Heart left ventricle (tissue), 16 donors: ENCODE measurements around the gene KSR2. TPM values are rescaled to one million over a fixed set of nuclear protein-coding genes. Genes with fewer than 3 reads are reported as not detected.
"Not testable (repeated sequence)": the region's sequence is repeated elsewhere in the genome, so short reads cannot be mapped to it uniquely, and the experiment has no call there.

ENCODE experiments used
- ATAC-seq, 4 donors: fragments of 200-7000 bp; cut with Tn5 transposase; one replicate each; pipeline ENCODE4 v1.9.1; 2020 to 2022; ENCODE audit warnings: moderate library complexity in 4 of 4, mild to moderate bottlenecking in 3 of 4, moderate number of reproducible peaks in 1 of 4
- DNase-seq, 5 donors: peaks; one replicate each; pipeline ENCODE4 v3.0.0-alpha.2; 2020
- H3K27ac ChIP-seq, 12 donors: fragments of 200-600 bp; sonication (generic) in 4 of 12; one replicate each; pipeline versions ENCODE4 v1.5.0 to v1.8.0; 2016 to 2022; ENCODE audit warnings: mild to moderate bottlenecking in 2 of 12
- H3K27me3 ChIP-seq, 9 donors: fragments of 200-600 bp; sonication (generic) in 2 of 9; one replicate each; pipeline versions ENCODE4 v1.5.1 to v1.8.0; 2016 to 2022; ENCODE audit warnings: mild to moderate bottlenecking in 3 of 9
- H3K36me3 ChIP-seq, 9 donors: fragments of 200-600 bp; sonication (generic) in 2 of 9; one replicate each; pipeline versions ENCODE4 v1.5.0 to v1.8.0; 2018 to 2022; ENCODE audit warnings: mild to moderate bottlenecking in 2 of 9
- H3K4me1 ChIP-seq, 12 donors: fragments of 200-600 bp; sonication (generic) in 4 of 12; one replicate each; pipeline versions ENCODE4 v1.5.0 to v1.8.0; 2016 to 2022; ENCODE audit warnings: mild to moderate bottlenecking in 3 of 12
- H3K4me3 ChIP-seq, 12 donors: fragments of 200-600 bp; sonication (generic) in 4 of 12; one replicate each; pipeline versions ENCODE4 v1.5.0 to v1.8.0; 2017 to 2022; ENCODE audit warnings: mild to moderate bottlenecking in 9 of 12, moderate library complexity in 4 of 12
- H3K9me3 ChIP-seq, 12 donors: fragments of 200-600 bp; sonication (generic) in 4 of 12; one replicate each; pipeline versions ENCODE4 v1.5.0 to v1.8.0; 2016 to 2022; ENCODE audit warnings: mild to moderate bottlenecking in 1 of 12
- POLR2A ChIP-seq, 2 donors: fragments of 450-650 bp; IDR thresholded peaks; one replicate each; pipeline ENCODE4 v1.6.1; 2017; ENCODE audit warnings: antibody characterized with exemption in 2 of 2, mild to moderate bottlenecking in 2 of 2, moderate library complexity in 2 of 2
- WGBS, 4 donors: extraction: QIAGEN DNeasy Blood & Tissue Kit in 2 of 4; methylation state at CpG; one replicate each; pipeline versions ENCODE4 v1.1.5 to v1.1.7; 2013 to 2018; 5-methylcytosine and 5-hydroxymethylcytosine counted together
- intact Hi-C, 10 donors: fragments of 100-400 bp; cut with DNase I; formaldehyde crosslinking; loops; one replicate each; pipeline versions ENCODE4 v1.11.1 to v1.14.2; 2022
- polyA plus RNA-seq, 2 donors: library from polyadenylated mRNA; stranded (reverse); fragments of 200-250 nt; gene quantifications; one replicate each; pipeline ENCODE4 v1.2.3, GENCODE V29; 2013
- total RNA-seq, 9 donors: library from RNA; depleted of rRNA in 2 of 9; stranded (reverse); fragments of >200 nt in 2 of 9; fragmentation: NEBNext Ultra II Directional in 3 of 9; extraction: Animal tissue kit (Norgen Biotek cat#: 25700) in 3 of 9; gene quantifications; one replicate each; pipeline versions ENCODE4 v1.1.0 to v1.2.4, GENCODE V29; 2016 to 2023
- TF ChIP-seq, protein P1 (sequence below), 12 donors: fragments of 200-600 bp; sonication (generic) in 4 of 12; IDR thresholded peaks; one replicate each; pipeline versions ENCODE4 v1.5.0 to v1.8.0; 2018 to 2022; ENCODE audit warnings: antibody characterized with exemption in 12 of 12, mild to moderate bottlenecking in 5 of 12
- donor health status: ischemic (EF 13 %, LVEDD 7.1; RV severe dilation, severe dysfunction).
- donor health status: healthy with polysubstance abuse.
- donor health status: DM: no; HTN: yes; CAD: no.
- donor health status: DM: no; HTN: no; CAD: no.
- donor health status: ischemic (EF 25% LVEDD 6.9; RV normal size, moderate dysfunction).
- donor health status: ischemic (EF 25% LVEDD 5.7; RV mildly dilated, moderate dysfunction).
- donor health status: healthy.
- donor health status: DM: yes; HTN: yes; CAD: no.
- donor health status: ischemic (EF 35%, LVEDD 5.7; RV mildly dilated, moderate dysfunction).
- donor health status: nonischemic (EF 11% LVEDD 7.7; RV severe dilation, severe dysfunction).
- donor health status: DM: yes; HTN: yes; CAD: no.
- donor health status: PGD.
- donor health status: ischemic (EF 29% LVEDD 5.4; RV normal size, mild dysfunction).
- donor health status: nonischemic (EF 23%, LVEDD 6.1; RV moderate dilation, normal function).

Gene KSR2
- total and polyA plus RNA-seq, 11 donors, result under 0.01 to 0.02 (median 0.02) TPM; not detected in 8

DNA sequence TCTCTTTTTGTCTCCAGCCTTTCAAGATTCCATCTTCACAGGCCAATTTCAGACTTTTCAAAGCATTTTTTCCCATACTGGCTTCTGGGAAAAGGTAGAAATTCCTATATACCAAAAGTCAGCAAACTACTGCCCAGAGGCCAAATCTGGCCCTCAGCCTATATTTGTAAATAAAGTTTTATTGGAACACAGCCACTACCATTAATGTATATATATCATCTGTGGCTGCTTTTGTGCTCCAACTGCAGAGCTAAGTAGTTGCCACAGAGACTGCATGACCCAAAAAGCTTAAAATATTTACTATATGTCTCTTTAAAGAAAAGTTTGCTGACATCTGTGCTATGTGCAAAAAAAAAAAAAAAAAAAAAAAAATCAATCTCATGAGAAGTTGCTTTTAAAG, 76.3 kb downstream of the KSR2 start:
- intact Hi-C loops, result no loop called here
- Histone ChIP-seq H3K9me3 (no peaks in the 10 kb centered on the region), H3K27me3 (peaks cover 0 to 4% (median 0%) of the 10 kb centered on the region in 9 donors), H3K4me3 (no peak overlapping the region), H3K4me1 (peaks cover 0 to 6% (median 0%) of the 10 kb centered on the region in 12 donors), H3K36me3 (no peaks in the 10 kb centered on the region), H3K27ac (no peak overlapping the region)
- no peak for TF ChIP-seq POLR2A (IDR thresholded peaks at IDR 0.05)
- ATAC-seq (no peak), DNase-seq (no peak)

DNA sequence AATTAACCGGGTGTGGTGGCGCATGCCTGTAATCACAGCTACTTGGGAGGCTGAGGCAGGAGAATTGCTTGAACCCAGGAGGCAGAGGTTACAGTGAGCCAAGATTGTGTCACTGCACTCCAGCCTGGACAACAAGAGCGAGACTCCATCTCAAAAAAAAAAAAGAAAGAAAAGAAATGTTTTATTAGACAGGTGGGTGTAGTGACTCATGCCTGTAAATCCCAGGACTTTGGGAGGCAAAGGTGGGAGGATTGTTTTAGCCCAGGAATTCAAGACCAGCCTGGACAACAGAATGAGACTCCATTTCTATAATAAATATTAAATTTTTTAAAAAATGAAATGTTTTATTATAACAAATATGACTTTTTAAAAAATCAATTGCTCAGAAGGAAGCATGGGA, 77.5 kb downstream of the KSR2 start:
- H3K4me3 ChIP-seq, H3K4me1 ChIP-seq, H3K27me3 ChIP-seq, H3K27ac ChIP-seq, DNase-seq, H3K36me3 ChIP-seq, H3K9me3 ChIP-seq, ATAC-seq, intact Hi-C loops: not testable (repeated sequence)
- 79 to 91% (median 85%) methylated on average over 3 of the region's 3 CpGs for WGBS, 4 donors

DNA sequence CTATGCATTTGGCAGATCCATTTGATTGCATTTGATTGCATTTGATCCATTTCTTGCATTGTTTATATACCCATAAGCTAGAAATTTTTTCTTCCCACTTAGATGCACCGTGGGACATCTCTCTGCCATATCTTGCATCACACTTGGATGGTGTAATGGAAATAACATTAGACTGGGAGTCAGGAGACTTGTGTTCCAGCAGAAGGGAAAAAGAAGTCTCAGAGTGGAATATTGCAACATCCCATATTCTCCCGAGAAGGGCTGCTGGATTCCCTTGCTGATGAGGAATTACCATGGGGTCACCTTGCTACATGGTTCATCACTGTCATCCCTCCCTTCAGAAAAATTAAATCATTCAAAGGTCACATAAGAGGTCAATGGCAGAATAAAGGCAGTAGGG, 78.1 kb downstream of the KSR2 start:
- Histone ChIP-seq H3K27ac (no peak overlapping the region), H3K27me3 (peaks cover 0 to under 1% (median 0%) of the 10 kb centered on the region in 9 donors), H3K4me1 (peaks cover 0 to 6% (median 0%) of the 10 kb centered on the region in 12 donors), H3K36me3 (no peaks in the 10 kb centered on the region), H3K9me3 (no peaks in the 10 kb centered on the region), H3K4me3 (no peak overlapping the region)
- TF ChIP-seq, protein P1, sequence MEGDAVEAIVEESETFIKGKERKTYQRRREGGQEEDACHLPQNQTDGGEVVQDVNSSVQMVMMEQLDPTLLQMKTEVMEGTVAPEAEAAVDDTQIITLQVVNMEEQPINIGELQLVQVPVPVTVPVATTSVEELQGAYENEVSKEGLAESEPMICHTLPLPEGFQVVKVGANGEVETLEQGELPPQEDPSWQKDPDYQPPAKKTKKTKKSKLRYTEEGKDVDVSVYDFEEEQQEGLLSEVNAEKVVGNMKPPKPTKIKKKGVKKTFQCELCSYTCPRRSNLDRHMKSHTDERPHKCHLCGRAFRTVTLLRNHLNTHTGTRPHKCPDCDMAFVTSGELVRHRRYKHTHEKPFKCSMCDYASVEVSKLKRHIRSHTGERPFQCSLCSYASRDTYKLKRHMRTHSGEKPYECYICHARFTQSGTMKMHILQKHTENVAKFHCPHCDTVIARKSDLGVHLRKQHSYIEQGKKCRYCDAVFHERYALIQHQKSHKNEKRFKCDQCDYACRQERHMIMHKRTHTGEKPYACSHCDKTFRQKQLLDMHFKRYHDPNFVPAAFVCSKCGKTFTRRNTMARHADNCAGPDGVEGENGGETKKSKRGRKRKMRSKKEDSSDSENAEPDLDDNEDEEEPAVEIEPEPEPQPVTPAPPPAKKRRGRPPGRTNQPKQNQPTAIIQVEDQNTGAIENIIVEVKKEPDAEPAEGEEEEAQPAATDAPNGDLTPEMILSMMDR (IDR thresholded peaks at IDR 0.05), result no peak
- no peak for TF ChIP-seq POLR2A (IDR thresholded peaks at IDR 0.05)
- DNase-seq, result no peak
- peak in 1 of 4 donors; percentile 71 for ATAC-seq
- 62 to 76% (median 72%) methylated on average over 2 of the region's 2 CpGs for WGBS, 4 donors
- intact Hi-C loops, result no loop called here

DNA sequence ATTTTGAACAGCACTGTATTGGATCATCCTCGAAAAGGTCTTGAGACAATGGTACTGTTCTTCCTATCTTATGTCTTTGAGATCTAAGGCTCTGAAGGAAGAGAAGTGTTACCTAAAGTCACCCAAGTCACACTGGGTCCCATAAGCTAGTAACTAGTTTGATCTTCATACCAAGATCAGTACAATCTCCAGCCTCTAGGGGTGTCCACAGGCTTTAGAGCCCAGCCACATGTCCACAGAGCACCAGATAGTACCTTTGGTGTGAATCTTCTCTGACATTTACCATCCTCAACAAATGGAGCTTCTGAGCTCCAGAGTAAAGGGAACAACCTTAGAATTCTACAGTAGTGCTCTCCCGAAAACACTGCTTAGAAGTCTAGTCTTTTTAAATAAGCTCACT, 78.7 kb downstream of the KSR2 start:
- intact Hi-C loops, result no loop called here
- Histone ChIP-seq H3K27me3 (no peaks in the 10 kb centered on the region), H3K9me3 (no peaks in the 10 kb centered on the region), H3K4me1 (peaks cover 0 to 6% (median 0%) of the 10 kb centered on the region in 12 donors), H3K4me3 (no peak overlapping the region), H3K27ac (no peak overlapping the region), H3K36me3 (no peaks in the 10 kb centered on the region)
- 67 to 92% (median 89%) methylated on average over 2 of the region's 2 CpGs for WGBS, 4 donors
- TF ChIP-seq, protein P1 (IDR thresholded peaks at IDR 0.05), result no peak
- TF ChIP-seq POLR2A (IDR thresholded peaks at IDR 0.05), result no peak
- DNase-seq, result no peak
- no peak for ATAC-seq

DNA sequence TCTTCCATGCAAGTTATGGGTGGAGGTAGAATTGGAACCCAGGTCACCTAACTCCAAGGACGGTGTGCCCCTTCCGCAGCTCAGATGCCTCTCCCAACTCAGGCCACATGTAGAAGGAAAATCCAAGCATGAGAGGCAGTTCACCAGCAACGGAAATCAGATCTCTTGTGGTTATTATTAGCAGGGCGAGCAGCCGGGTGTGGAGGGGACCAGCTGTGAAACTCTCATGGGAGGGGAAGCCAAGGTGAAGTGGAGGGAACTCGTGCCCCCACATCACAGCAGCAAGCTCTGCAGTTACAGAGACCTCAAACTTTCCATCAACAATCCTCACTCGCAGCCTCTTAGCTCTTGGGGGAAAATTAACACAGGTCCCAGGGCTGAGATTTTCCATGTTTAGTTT, 79.7 kb downstream of the KSR2 start:
- H3K27ac ChIP-seq, result no peak overlapping the region
- no peaks in the 10 kb centered on the region for H3K9me3 ChIP-seq
- H3K4me3 ChIP-seq, result no peak overlapping the region
- TF ChIP-seq, protein P1 (IDR thresholded peaks at IDR 0.05), result no peak
- TF ChIP-seq POLR2A (IDR thresholded peaks at IDR 0.05), result no peak
- H3K36me3 ChIP-seq, result no peaks in the 10 kb centered on the region
- WGBS, 4 donors, result 59 to 65% (median 62%) methylated on average over 7 of the region's 7 CpGs
- peaks cover 0 to 3% (median 0%) of the 10 kb centered on the region in 9 donors for H3K27me3 ChIP-seq
- H3K4me1 ChIP-seq, result peaks cover 0 to 6% (median 0%) of the 10 kb centered on the region in 12 donors
- ATAC-seq, result no peak
- intact Hi-C loops, result no loop called here
- no peak for DNase-seq
